GM12878 (cell line): Measurements from ENCODE around the gene GPR153. TPM values are rescaled to one million over a fixed set of nuclear protein-coding genes. Genes with fewer than 3 reads are reported as not detected.
A peak's percentile ranks its signal among the peaks of the same experiment; 100 is the strongest.

Experiments used
- BCLAF1 ChIP-seq: fragments of 450-650 bp; IDR thresholded peaks from 2 replicates; pipeline ENCODE4 v1.6.1; 2017; ENCODE audit warnings: antibody characterized with exemption, mild to moderate bottlenecking, moderate library complexity
- BRCA1 ChIP-seq: IDR thresholded peaks from 2 replicates; pipeline ENCODE4 v1.6.1; 2011; ENCODE audit warnings: low read depth, low read length, improper control_type of control experiment
- CUX1 ChIP-seq: IDR thresholded peaks from 2 replicates; pipeline ENCODE4 v1.6.1; 2012; ENCODE audit warnings: improper control_type of control experiment, low read depth, low read length; ENCODE audit not compliant: insufficient replicate concordance
- EED ChIP-seq: sonication (generic); IDR thresholded peaks from 2 replicates; pipeline ENCODE4 v1.6.1; 2016; ENCODE audit warnings: antibody characterized with exemption, low read depth
- ESRRA ChIP-seq: IDR thresholded peaks from 2 replicates; pipeline ENCODE4 v1.6.1; 2012; ENCODE audit warnings: mild to moderate bottlenecking, low read length, improper control_type of control experiment
- FOXM1 ChIP-seq: IDR thresholded peaks from 2 replicates; pipeline ENCODE4 v1.6.1; 2012; ENCODE audit warnings: low read depth, mild to moderate bottlenecking, inconsistent platforms, low read length, moderate library complexity
- GATAD2B ChIP-seq: fragments of 450-650 bp; conservative IDR thresholded peaks from 2 replicates; pipeline ENCODE4 v1.6.1; 2017; ENCODE audit warnings: low read depth, mild to moderate bottlenecking, moderate library complexity
- JUND ChIP-seq: IDR thresholded peaks from 2 replicates; pipeline ENCODE4 v1.6.1; 2012; ENCODE audit warnings: low read depth, mild to moderate bottlenecking, low read length, improper control_type of control experiment, moderate library complexity
- NFIC ChIP-seq: IDR thresholded peaks from 2 replicates; pipeline ENCODE4 v1.6.1; 2012; ENCODE audit warnings: low read depth, mild to moderate bottlenecking, inconsistent platforms, low read length, moderate library complexity
- SREBF1 ChIP-seq: IDR thresholded peaks from 2 replicates; pipeline ENCODE4 v1.6.1; 2012; ENCODE audit warnings: mild to moderate bottlenecking, low read length
- SRF ChIP-seq, 2 experiments: IDR thresholded peaks; 2 replicates each; pipeline ENCODE4 v1.6.1; 2011; ENCODE audit warnings: low read depth in 2 of 2, low read length in 2 of 2, mild to moderate bottlenecking in 1 of 2, moderate library complexity in 1 of 2
- TARDBP ChIP-seq: IDR thresholded peaks from 2 replicates; pipeline ENCODE4 v1.6.1; 2016; ENCODE audit warnings: borderline replicate concordance
- polyA plus RNA-seq, 11 experiments: library from polyadenylated mRNA; depleted of rRNA in 4 of 11; unstranded in 6 of 11; stranded (reverse) in 5 of 11; fragments of >200 nt; fragmentation: Nextera tagmentation in 4 of 11; fragmentation: Illumina TruSeq in 1 of 11; extraction: Ambion mirVana in 4 of 11; extraction: Trizol in 1 of 11; gene quantifications; 1 replicate in 1 of 11; 2 replicates in 10 of 11; pipeline versions ENCODE4 v1.2.1 to v1.2.3, GENCODE V29; 2011 to 2016; ENCODE audit warnings: inconsistent platforms in 2 of 11, missing spikeins in 2 of 11, low read depth in 1 of 11
- total RNA-seq, 4 experiments: library from RNA; depleted of rRNA in 3 of 4; stranded (reverse); fragments of >200 nt in 3 of 4; fragmentation: Illumina TruSeq in 1 of 4; extraction: Trizol in 1 of 4; gene quantifications; 2 replicates each; pipeline versions ENCODE4 v1.2.1 to v1.2.3, GENCODE V29; 2013 to 2021
- TF ChIP-seq, protein P1 (sequence below): fragments of 450-650 bp; formaldehyde crosslinking; IDR thresholded peaks from 2 replicates; pipeline ENCODE4 v1.4.0; 2020; ENCODE audit warnings: mild to moderate bottlenecking, moderate library complexity
- TF ChIP-seq, protein P2 (sequence below): fragments of 450-650 bp; IDR thresholded peaks from 2 replicates; pipeline ENCODE4 v1.6.1; 2018; ENCODE audit warnings: borderline replicate concordance, mild to moderate bottlenecking; ENCODE audit not compliant: partially characterized antibody

The GPR153 gene
- total and polyA plus RNA-seq, 10 of the 15 experiments (the other 5 are each of a cell fraction or from before 2014, with no cell fraction given): 0.04 to 2.2 (median 0.54) TPM

DNA sequence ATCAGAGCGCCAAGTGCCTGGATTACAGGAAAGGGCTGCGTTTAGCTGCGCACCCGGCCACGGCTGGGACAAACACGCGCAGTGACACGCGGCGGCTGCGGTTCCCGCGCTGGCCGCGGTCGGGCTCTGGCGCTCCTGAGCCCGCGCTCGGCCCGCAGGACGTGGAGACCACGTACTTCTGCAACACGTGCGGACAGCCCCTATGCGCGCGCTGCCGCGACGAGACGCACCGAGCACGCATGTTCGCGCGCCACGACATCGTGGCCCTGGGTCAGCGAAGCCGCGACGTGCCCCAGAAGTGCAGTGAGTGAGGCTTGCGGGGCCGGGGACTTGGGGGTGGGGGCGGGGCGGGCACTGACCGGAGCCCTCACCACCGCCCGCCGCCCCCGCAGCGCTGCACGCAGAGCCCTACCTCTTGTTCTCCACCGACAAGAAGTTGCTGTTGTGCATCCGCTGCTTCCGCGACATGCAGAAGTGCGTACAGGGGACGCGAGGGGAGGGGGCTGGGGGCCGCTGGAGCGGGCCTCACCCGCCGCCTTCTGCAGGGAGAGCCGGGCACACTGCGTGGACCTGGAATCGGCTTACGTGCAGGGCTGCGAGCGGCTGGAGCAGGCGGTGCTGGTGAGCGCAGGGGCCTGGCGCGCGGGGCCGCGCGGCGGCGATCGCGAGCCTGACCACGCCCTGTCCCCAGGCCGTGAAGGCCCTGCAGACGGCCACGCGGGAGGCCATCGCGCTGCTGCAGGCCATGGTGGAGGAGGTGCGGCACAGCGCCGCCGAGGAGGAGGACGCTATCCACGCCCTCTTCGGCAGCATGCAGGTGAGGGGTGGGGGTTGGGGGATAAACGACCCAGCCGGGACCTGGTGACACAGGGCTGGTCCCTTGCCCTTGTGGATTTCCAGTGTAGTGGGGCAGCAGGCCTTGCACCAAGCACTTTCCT, 51.9 kb downstream of the GPR153 start (continued):
- TF ChIP-seq BCLAF1 (no peak), CUX1 (no peak), ESRRA (no peak), SRF (IDR thresholded peaks at IDR 0.05; ENCODE audit: low read depth in 2 of 2, low read length in 2 of 2) (no peak), SREBF1 (no peak), TARDBP (no peak), NFIC (no peak), BRCA1 (no peak), FOXM1 (no peak), EED (no peak), JUND (no peak), GATAD2B (peak; percentile 21; the same call in 1 of the 2 replicates)
- TF ChIP-seq, protein P1, sequence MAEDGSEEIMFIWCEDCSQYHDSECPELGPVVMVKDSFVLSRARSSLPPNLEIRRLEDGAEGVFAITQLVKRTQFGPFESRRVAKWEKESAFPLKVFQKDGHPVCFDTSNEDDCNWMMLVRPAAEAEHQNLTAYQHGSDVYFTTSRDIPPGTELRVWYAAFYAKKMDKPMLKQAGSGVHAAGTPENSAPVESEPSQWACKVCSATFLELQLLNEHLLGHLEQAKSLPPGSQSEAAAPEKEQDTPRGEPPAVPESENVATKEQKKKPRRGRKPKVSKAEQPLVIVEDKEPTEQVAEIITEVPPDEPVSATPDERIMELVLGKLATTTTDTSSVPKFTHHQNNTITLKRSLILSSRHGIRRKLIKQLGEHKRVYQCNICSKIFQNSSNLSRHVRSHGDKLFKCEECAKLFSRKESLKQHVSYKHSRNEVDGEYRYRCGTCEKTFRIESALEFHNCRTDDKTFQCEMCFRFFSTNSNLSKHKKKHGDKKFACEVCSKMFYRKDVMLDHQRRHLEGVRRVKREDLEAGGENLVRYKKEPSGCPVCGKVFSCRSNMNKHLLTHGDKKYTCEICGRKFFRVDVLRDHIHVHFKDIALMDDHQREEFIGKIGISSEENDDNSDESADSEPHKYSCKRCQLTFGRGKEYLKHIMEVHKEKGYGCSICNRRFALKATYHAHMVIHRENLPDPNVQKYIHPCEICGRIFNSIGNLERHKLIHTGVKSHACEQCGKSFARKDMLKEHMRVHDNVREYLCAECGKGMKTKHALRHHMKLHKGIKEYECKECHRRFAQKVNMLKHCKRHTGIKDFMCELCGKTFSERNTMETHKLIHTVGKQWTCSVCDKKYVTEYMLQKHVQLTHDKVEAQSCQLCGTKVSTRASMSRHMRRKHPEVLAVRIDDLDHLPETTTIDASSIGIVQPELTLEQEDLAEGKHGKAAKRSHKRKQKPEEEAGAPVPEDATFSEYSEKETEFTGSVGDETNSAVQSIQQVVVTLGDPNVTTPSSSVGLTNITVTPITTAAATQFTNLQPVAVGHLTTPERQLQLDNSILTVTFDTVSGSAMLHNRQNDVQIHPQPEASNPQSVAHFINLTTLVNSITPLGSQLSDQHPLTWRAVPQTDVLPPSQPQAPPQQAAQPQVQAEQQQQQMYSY: no peak
- TF ChIP-seq, protein P2, sequence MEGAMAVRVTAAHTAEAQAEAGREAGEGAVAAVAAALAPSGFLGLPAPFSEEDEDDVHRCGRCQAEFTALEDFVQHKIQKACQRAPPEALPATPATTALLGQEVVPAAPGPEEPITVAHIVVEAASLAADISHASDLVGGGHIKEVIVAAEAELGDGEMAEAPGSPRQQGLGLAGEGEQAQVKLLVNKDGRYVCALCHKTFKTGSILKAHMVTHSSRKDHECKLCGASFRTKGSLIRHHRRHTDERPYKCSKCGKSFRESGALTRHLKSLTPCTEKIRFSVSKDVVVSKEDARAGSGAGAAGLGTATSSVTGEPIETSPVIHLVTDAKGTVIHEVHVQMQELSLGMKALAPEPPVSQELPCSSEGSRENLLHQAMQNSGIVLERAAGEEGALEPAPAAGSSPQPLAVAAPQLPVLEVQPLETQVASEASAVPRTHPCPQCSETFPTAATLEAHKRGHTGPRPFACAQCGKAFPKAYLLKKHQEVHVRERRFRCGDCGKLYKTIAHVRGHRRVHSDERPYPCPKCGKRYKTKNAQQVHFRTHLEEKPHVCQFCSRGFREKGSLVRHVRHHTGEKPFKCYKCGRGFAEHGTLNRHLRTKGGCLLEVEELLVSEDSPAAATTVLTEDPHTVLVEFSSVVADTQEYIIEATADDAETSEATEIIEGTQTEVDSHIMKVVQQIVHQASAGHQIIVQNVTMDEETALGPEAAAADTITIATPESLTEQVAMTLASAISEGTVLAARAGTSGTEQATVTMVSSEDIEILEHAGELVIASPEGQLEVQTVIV: no peak
